ENCODE measurements around the gene CCNL2. TPM values are rescaled to one million over a fixed set of nuclear protein-coding genes. Genes with fewer than 3 reads are reported as not detected.

The CCNL2 gene
- total and polyA plus RNA-seq, 4 experiments from 2014 or later = 18.3 to 394 (median 212) TPM

DNA sequence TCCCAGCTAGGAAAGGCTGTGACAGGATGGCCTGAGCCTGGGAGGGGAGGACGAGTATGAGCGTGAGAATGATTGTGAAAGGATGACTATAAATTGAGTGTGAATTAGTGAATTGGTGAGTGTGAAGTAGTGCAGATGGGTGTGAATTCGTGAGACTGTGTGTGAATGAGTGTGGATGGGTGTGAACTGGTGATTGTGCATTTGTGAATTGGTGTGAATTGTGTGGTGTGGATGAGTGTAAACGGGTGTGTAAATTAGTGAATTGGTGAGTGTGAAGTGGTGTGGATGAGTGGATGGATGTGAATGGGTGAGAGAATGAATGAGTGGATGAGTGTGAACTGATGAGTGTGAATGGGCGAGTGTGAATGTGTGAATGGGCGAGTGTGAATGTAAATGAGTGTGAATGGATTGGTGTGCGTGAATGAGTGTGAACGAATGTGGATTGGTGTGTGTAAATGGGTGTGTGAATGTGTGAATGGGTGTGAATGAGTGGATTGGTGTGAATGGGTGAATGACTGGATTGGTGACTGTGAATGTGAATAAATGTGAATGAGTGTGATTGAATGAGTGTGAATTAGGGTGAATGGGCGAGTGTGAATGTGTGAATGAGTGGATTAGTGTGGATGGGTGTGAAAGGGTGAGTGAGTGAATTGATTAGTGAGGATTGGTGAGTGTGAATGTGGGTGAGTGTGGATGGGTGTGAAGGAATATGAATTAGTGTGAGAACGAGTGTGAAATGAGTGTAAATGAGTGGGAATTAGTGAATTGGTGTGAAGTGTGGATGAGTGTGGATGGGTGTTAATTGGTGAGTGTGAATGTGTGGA lies 33.0 kb downstream of the CCNL2 start:
- Mint-ChIP-seq H3K4me1 (peaks cover 0 to 13% (median 6%) of the 10 kb centered on the region in 4 donors), H3K27ac (no peak overlapping the region), H3K9me3 (no peaks in the 10 kb centered on the region), H3K4me3 (no peak overlapping the region), H3K27me3 (no peaks in the 10 kb centered on the region), H3K36me3 (no peaks in the 10 kb centered on the region)
- peaks cover 6% of the 10 kb centered on the region for H3K4me1 ChIP-seq (ENCODE audit: insufficient read depth, low read length)
- no peak overlapping the region for H3K4me3 ChIP-seq (ENCODE audit: low read length in 2 of 2)
- CTCF ChIA-PET (ENCODE audit: partially characterized antibody) = no interaction called here
- intact Hi-C loops (cut with micrococcal nuclease) = no loop called here
- POLR2A ChIA-PET (ENCODE audit: partially characterized antibody) = interaction anchor here (1.0 kb wide), 1 partner anchor 8 kb away, joined by 3 read pairs; no protein-coding TSS in a partner anchor
- no peak for DNase-seq
- no peak overlapping the region for H3K27ac ChIP-seq (ENCODE audit: low read depth, low read length)
- no peaks in the 10 kb centered on the region for H3K9me3 ChIP-seq (ENCODE audit: control insufficient read depth in 1 of 2, low read length in 2 of 2)
- H3K27me3 ChIP-seq (ENCODE audit: insufficient read depth, low read length) = no peaks in the 10 kb centered on the region
- H3K36me3 ChIP-seq (ENCODE audit: insufficient read depth, low read length) = no peaks in the 10 kb centered on the region

- Mint-ChIP-seq H3K36me3 (no peaks in the 10 kb centered on the region), H3K4me3 (no peak overlapping the region), H3K27ac (no peak overlapping the region), H3K9me3 (no peaks in the 10 kb centered on the region), H3K27me3 (peaks cover under 1 to 2% of the 10 kb centered on the region in 2 donors), H3K4me1 (peaks cover 2 to 6% (median 4%) of the 10 kb centered on the region in 4 donors)
- no peaks in the 10 kb centered on the region for H3K4me1 ChIP-seq (ENCODE audit: insufficient read depth, low read length)
- H3K36me3 ChIP-seq (ENCODE audit: insufficient read depth, low read length) = no peaks in the 10 kb centered on the region
- POLR2A ChIA-PET (ENCODE audit: partially characterized antibody) = no interaction called here
- no peak overlapping the region for H3K4me3 ChIP-seq (ENCODE audit: low read length in 2 of 2)
- no peaks in the 10 kb centered on the region for H3K27me3 ChIP-seq (ENCODE audit: insufficient read depth, low read length)
- H3K9me3 ChIP-seq (ENCODE audit: control insufficient read depth in 1 of 2, low read length in 2 of 2) = no peaks in the 10 kb centered on the region
- DNase-seq = no peak
- intact Hi-C loops (cut with micrococcal nuclease) = no loop called here
- CTCF ChIA-PET (ENCODE audit: partially characterized antibody) = no interaction called here
- H3K27ac ChIP-seq (ENCODE audit: low read depth, low read length) = no peak overlapping the region
Measured at GRCh38 chr1:1364266-1364665, 34.9 kb downstream of the CCNL2 start.

DNA sequence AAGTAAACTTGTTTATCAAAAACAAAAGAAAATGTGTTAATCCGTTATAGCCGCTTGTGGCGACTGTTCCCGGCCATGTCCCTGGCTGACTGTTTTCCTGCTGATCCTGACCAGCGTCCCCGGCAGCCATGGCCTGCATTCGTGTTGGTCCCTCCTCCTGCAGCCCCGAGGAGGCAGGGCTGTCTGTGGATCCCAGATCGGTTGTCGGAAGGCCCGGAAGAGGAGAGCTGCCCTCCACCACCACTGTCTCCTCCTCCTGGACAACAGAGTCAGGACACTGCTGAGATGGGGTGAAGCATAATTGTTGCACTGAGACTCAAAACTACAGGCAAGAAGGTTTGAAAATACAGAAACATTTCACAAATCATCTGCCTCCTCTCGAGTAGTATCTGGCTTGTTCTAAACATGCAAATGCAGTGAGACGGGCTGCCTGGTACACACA lies 37.1 kb downstream of the CCNL2 start:
- Histone ChIP-seq H3K9me3 (ENCODE audit: control insufficient read depth in 1 of 2, low read length in 2 of 2) (no peaks in the 10 kb centered on the region), H3K4me1 (ENCODE audit: insufficient read depth, low read length) (peaks cover 13% of the 10 kb centered on the region), H3K27me3 (ENCODE audit: insufficient read depth, low read length) (no peaks in the 10 kb centered on the region), H3K4me3 (ENCODE audit: low read length in 2 of 2) (no peak overlapping the region), H3K36me3 (ENCODE audit: insufficient read depth, low read length) (no peaks in the 10 kb centered on the region), H3K27ac (ENCODE audit: low read depth, low read length) (no peak overlapping the region)
- H3K4me1 Mint-ChIP-seq = peaks cover 6 to 10% (median 7%) of the 10 kb centered on the region in 4 donors
- DNase-seq = no peak
- peaks cover 2 to 6% of the 10 kb centered on the region in 2 donors for H3K27me3 Mint-ChIP-seq
- POLR2A ChIA-PET (ENCODE audit: partially characterized antibody) = no interaction called here
- H3K27ac Mint-ChIP-seq = peak overlapping the region in 1 of 7 donors; percentile 43
- no peak overlapping the region for H3K4me3 Mint-ChIP-seq
- intact Hi-C loops (cut with micrococcal nuclease) = no loop called here
- no peaks in the 10 kb centered on the region for H3K36me3 Mint-ChIP-seq
- H3K9me3 Mint-ChIP-seq = no peaks in the 10 kb centered on the region
- CTCF ChIA-PET (ENCODE audit: partially characterized antibody) = no interaction called here

DNA sequence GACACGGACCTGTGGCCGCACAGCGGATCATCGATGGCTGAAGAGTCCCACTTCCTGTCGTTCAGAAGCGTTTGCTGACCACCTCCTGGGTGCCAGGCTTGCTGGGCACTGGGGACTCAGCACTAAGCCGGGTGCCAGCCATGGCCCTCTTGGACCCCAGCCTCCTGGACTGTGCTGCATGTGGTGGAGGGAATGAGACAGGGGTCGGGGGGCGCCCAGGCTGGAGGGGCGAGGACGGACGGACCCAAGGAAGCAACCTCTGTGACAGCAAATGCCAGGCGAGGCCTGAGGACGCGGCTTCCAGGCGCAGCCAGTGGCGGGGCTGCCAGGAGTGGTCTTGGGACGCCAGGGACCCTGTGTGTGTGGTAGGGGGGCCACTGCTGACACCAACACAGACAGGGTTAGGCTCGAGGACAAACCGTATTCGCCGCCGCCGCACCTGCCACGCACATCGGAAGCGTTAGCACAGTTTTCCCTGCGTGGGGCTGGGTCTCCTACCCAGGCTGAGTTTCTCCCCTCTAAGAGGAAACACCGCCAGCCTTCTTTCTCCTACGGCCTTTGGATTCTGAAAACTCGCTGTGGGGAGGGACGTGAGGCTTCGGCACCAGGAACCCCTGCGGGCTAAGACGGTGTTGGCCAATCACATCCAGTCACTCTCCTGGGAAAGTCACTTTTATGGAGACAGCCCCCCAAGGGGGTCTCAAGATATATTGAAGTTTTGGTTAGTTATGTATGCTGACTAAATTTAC lies 37.7 kb downstream of the CCNL2 start:
- no peak overlapping the region for H3K4me3 Mint-ChIP-seq
- H3K9me3 ChIP-seq (ENCODE audit: control insufficient read depth in 1 of 2, low read length in 2 of 2) = no peaks in the 10 kb centered on the region
- no peak overlapping the region for H3K27ac Mint-ChIP-seq
- no peaks in the 10 kb centered on the region for H3K36me3 ChIP-seq (ENCODE audit: insufficient read depth, low read length)
- H3K27me3 Mint-ChIP-seq = peaks cover 2 to 6% of the 10 kb centered on the region in 2 donors
- no peaks in the 10 kb centered on the region for H3K36me3 Mint-ChIP-seq
- ChIA-PET CTCF (ENCODE audit: partially characterized antibody) (no interaction called here), POLR2A (ENCODE audit: partially characterized antibody) (no interaction called here)
- H3K4me1 Mint-ChIP-seq = peaks cover 6 to 10% (median 7%) of the 10 kb centered on the region in 4 donors
- H3K4me1 ChIP-seq (ENCODE audit: insufficient read depth, low read length) = peaks cover 13% of the 10 kb centered on the region
- H3K27me3 ChIP-seq (ENCODE audit: insufficient read depth, low read length) = no peaks in the 10 kb centered on the region
- no peaks in the 10 kb centered on the region for H3K9me3 Mint-ChIP-seq
- intact Hi-C loops (cut with micrococcal nuclease) = no loop called here
- no peak overlapping the region for H3K27ac ChIP-seq (ENCODE audit: low read depth, low read length)
- DNase-seq = no peak
- no peak overlapping the region for H3K4me3 ChIP-seq (ENCODE audit: low read length in 2 of 2)

DNA sequence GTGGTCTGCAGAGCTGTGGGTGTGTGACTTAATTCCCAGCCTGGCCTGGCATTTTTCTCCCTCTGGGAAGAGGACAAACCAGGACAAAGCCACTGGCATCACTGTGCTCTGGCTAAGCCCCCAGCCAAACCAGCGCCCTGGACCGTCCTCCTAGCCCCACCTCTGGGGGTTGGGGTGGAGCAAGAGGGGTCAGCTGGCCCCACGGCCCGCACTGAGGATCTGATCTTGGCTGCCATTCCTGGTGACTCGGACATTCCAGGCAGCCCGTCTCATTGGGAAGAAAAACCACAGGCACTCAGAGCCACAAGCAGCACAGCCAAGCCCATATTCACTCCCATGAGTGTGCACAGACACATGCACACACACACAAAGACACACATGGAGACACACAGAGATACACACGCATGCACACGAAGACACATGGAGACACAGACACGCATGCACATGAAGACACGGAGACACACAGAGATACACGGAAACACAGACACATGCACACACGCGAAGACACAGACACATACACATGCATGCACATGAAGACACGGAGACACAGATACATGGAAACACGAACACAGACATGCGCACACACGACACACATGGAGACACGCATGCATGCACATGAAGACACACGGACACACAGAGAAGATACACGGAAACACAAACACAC lies 38.5 kb downstream of the CCNL2 start:
- ChIA-PET CTCF (ENCODE audit: partially characterized antibody) (no interaction called here), POLR2A (ENCODE audit: partially characterized antibody) (no interaction called here)
- H3K4me1 Mint-ChIP-seq = peaks cover 6 to 10% (median 7%) of the 10 kb centered on the region in 4 donors
- no peak overlapping the region for H3K27ac ChIP-seq (ENCODE audit: low read depth, low read length)
- intact Hi-C loops (cut with micrococcal nuclease) = no loop called here
- no peak overlapping the region for H3K4me3 ChIP-seq (ENCODE audit: low read length in 2 of 2)
- peaks cover 2 to 6% of the 10 kb centered on the region in 2 donors for H3K27me3 Mint-ChIP-seq
- no peaks in the 10 kb centered on the region for H3K36me3 Mint-ChIP-seq
- no peak for DNase-seq
- H3K9me3 ChIP-seq (ENCODE audit: control insufficient read depth in 1 of 2, low read length in 2 of 2) = no peaks in the 10 kb centered on the region
- H3K9me3 Mint-ChIP-seq = no peaks in the 10 kb centered on the region
- H3K4me1 ChIP-seq (ENCODE audit: insufficient read depth, low read length) = peaks cover 13% of the 10 kb centered on the region
- H3K27me3 ChIP-seq (ENCODE audit: insufficient read depth, low read length) = no peaks in the 10 kb centered on the region
- peak overlapping the region in 1 of 8 donors; percentile 42 for H3K4me3 Mint-ChIP-seq
- no peaks in the 10 kb centered on the region for H3K36me3 ChIP-seq (ENCODE audit: insufficient read depth, low read length)
- H3K27ac Mint-ChIP-seq = peak overlapping the region in 1 of 7 donors; percentile 3

DNA sequence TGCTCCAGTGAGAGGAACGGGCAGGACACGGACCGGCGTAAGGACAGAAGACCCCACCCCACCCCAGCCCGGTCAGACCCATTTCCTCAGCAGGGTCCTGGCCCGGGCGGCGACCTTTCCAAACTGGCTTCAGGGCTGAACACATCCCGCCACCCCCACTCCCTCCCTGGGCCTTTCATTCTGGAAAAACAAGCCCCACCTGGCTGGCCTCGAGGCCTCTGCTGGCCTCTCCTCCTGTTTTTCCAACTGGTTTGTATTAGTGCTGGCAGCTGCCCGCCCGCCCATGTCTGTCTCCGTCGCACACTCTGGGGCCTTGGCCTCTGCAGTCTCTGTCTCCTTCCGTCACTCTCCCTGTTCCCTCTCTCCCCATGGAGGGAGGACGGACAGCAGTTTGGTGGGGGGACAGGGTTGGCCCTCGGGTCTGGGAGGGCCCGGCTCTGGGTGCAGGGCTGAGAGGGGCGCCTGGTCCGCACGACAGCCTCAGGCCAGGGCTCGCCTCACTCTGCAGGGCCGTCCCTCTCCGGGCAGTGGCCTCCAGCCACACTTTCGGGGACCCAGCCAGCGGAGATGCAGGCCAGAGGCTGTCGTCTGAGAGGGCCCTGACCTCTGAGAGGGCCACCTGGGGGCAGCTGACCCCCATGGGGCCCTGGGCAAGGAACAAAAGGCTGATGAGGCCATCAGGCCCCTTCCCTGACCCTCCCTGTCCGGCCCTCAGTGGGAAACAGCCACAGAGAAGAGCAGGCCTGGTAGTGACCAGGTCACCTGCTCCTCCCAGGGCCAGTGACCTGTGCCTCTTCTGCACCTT lies 39.3 kb downstream of the CCNL2 start:
- Mint-ChIP-seq H3K27ac (no peak overlapping the region), H3K27me3 (peaks cover 2 to 6% of the 10 kb centered on the region in 2 donors), H3K4me1 (peaks cover 6 to 10% (median 7%) of the 10 kb centered on the region in 4 donors), H3K36me3 (no peaks in the 10 kb centered on the region), H3K9me3 (no peaks in the 10 kb centered on the region), H3K4me3 (peak overlapping the region in 1 of 8 donors; percentile 61)
- Histone ChIP-seq H3K9me3 (ENCODE audit: control insufficient read depth in 1 of 2, low read length in 2 of 2) (no peaks in the 10 kb centered on the region), H3K4me3 (ENCODE audit: low read length in 2 of 2) (no peak overlapping the region), H3K4me1 (ENCODE audit: insufficient read depth, low read length) (peaks cover 13% of the 10 kb centered on the region), H3K36me3 (ENCODE audit: insufficient read depth, low read length) (no peaks in the 10 kb centered on the region), H3K27ac (ENCODE audit: low read depth, low read length) (no peak overlapping the region), H3K27me3 (ENCODE audit: insufficient read depth, low read length) (no peaks in the 10 kb centered on the region)
- intact Hi-C loops (cut with micrococcal nuclease) = no loop called here
- CTCF ChIA-PET (ENCODE audit: partially characterized antibody) = no interaction called here
- no peak for DNase-seq
- POLR2A ChIA-PET (ENCODE audit: partially characterized antibody) = no interaction called here
